GM06990 (cell line): Measurements from ENCODE around the gene TPM1.

Experiments used
- DNase-seq: peaks from one replicate; pipeline ENCODE4 v3.0.0-alpha.2; 2011; ENCODE audit not compliant: insufficient read length; ENCODE audit errors: extremely low read depth
- H3K27me3 ChIP-seq: replicated peaks from 2 replicates; pipeline ENCODE4 v1.6.0; 2011; ENCODE audit warnings: low read length; ENCODE audit not compliant: control insufficient read depth, insufficient read depth
- H3K36me3 ChIP-seq: 2 replicates; pipeline ENCODE4 v1.5.1; 2011; ENCODE audit warnings: low read length; ENCODE audit not compliant: control insufficient read depth, insufficient read depth
- H3K4me3 ChIP-seq: replicated peaks from 2 replicates; pipeline ENCODE4 v1.5.1; 2011; ENCODE audit warnings: low read depth, mild to moderate bottlenecking, control low read depth, low read length
- CTCF ChIP-seq: IDR thresholded peaks from 2 replicates; pipeline ENCODE4 v1.5.1; 2011; ENCODE audit warnings: low read length, control low read depth, mild to moderate bottlenecking, inconsistent platforms; ENCODE audit not compliant: insufficient read depth, poor library complexity, severe bottlenecking

Gene TPM1

GRCh38 chr15:63019511-63020109, 22.9 kb upstream of the TPM1 start:
- Histone ChIP-seq H3K4me3 (no peak overlapping the region), H3K36me3 (no peaks in the 10 kb centered on the region), H3K27me3 (no peaks in the 10 kb centered on the region; the same call in 1 of the 2 replicates)
- TF ChIP-seq CTCF = no peak
- DNase-seq = no peak

- DNase-seq = no peak
- no peaks in the 10 kb centered on the region; the same call in 1 of the 2 replicates for H3K27me3 ChIP-seq
- H3K36me3 ChIP-seq = no peaks in the 10 kb centered on the region
- TF ChIP-seq CTCF = no peak
- H3K4me3 ChIP-seq = no peak overlapping the region
Observed at GRCh38 chr15:63020128-63020527, 22.4 kb upstream of the TPM1 start.

GRCh38 chr15:63020759-63021430, 21.7 kb upstream of the TPM1 start:
- no peak overlapping the region for H3K4me3 ChIP-seq
- DNase-seq = no peak

GRCh38 chr15:63022181-63022580, 20.4 kb upstream of the TPM1 start:
- Histone ChIP-seq H3K27me3 (no peaks in the 10 kb centered on the region; the same call in 1 of the 2 replicates), H3K4me3 (no peak overlapping the region), H3K36me3 (no peaks in the 10 kb centered on the region)
- DNase-seq = no peak
- no peak for TF ChIP-seq CTCF

More at GRCh38 chr15:63020759-63021430, 21.7 kb upstream of the TPM1 start:
- TF ChIP-seq CTCF = no peak
- Histone ChIP-seq H3K27me3 (no peaks in the 10 kb centered on the region; the same call in 1 of the 2 replicates), H3K36me3 (no peaks in the 10 kb centered on the region)

GRCh38 chr15:63022663-63023062, 19.9 kb upstream of the TPM1 start:
- no peak for DNase-seq
- no peak for TF ChIP-seq CTCF
- no peak overlapping the region for H3K4me3 ChIP-seq

More at GRCh38 chr15:63022663-63023062, 19.9 kb upstream of the TPM1 start:
- Histone ChIP-seq H3K27me3 (no peaks in the 10 kb centered on the region; the same call in 1 of the 2 replicates), H3K36me3 (no peaks in the 10 kb centered on the region)
